ENCODE data around the gene SAMSN1. TPM values are rescaled to one million over a fixed set of nuclear protein-coding genes. Genes with fewer than 3 reads are reported as not detected.

The SAMSN1 gene
- total and polyA plus RNA-seq, 9 of the 15 experiments (the other 6 are each of a cell fraction or from before 2014, with no cell fraction given): 101 to 223 (median 159) TPM

- 0 out of 2 replicates have a peak, but pooled peaks have one; percentile 49 for TF ChIP-seq ZBTB9 (CRISPR knock-in tag; IDR thresholded peaks at IDR 0.05)
- no peak for TF ChIP-seq IRF9 (tag; IDR thresholded peaks at IDR 0.05)
- no peak for TF ChIP-seq ZNF830 (CRISPR knock-in tag; IDR thresholded peaks at IDR 0.05)
- no peak for TF ChIP-seq E2F4 (CRISPR knock-in tag; IDR thresholded peaks at IDR 0.05; ENCODE audit: low read depth)
- TF ChIP-seq BRD9 (IDR thresholded peaks at IDR 0.05; ENCODE audit: low read depth, partially characterized antibody): no peak
- peak in 1 of 2 experiments; percentile 59; a peak in 1 of 4 replicates for TF ChIP-seq FOXA3 (CRISPR knock-in tag; conservative IDR thresholded peaks at IDR 0.05 in 1 of 2, IDR thresholded peaks at IDR 0.05 in 1 of 2)
- TF ChIP-seq HMG20A (CRISPR knock-in tag; conservative IDR thresholded peaks at IDR 0.05): no peak
- 0 out of 2 replicates have a peak, but pooled peaks have one; percentile 23 for TF ChIP-seq SMAD4 (CRISPR knock-in tag; conservative IDR thresholded peaks at IDR 0.05)
- peak; percentile 47; the same call in 1 of the 2 replicates for TF ChIP-seq CXXC5 (CRISPR knock-in tag; IDR thresholded peaks at IDR 0.05)
- TF ChIP-seq NR2C2 (CRISPR knock-in tag; IDR thresholded peaks at IDR 0.05): no peak
- no peak; the same call in 1 of the 2 replicates for TF ChIP-seq NR2C2 (tag; IDR thresholded peaks at IDR 0.05)
- TF ChIP-seq ZNF561 (CRISPR knock-in tag; conservative IDR thresholded peaks at IDR 0.05): no peak
- no peak for TF ChIP-seq EGR1 (conservative IDR thresholded peaks at IDR 0.05)
These were observed 45.8 kb upstream of the SAMSN1 start (continued) for GRCh38 chr21:14591882-14592281.

Data from K562 (cell line).